ENCODE results near the gene BPI.

GRCh38 chr20:38272398-38272797 lies 31.6 kb upstream of the BPI start:
- TF ChIP-seq, protein P1, sequence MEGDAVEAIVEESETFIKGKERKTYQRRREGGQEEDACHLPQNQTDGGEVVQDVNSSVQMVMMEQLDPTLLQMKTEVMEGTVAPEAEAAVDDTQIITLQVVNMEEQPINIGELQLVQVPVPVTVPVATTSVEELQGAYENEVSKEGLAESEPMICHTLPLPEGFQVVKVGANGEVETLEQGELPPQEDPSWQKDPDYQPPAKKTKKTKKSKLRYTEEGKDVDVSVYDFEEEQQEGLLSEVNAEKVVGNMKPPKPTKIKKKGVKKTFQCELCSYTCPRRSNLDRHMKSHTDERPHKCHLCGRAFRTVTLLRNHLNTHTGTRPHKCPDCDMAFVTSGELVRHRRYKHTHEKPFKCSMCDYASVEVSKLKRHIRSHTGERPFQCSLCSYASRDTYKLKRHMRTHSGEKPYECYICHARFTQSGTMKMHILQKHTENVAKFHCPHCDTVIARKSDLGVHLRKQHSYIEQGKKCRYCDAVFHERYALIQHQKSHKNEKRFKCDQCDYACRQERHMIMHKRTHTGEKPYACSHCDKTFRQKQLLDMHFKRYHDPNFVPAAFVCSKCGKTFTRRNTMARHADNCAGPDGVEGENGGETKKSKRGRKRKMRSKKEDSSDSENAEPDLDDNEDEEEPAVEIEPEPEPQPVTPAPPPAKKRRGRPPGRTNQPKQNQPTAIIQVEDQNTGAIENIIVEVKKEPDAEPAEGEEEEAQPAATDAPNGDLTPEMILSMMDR (optimal IDR thresholded peaks at IDR 0.05 in 1 of 3, IDR thresholded peaks at IDR 0.05 in 1 of 3, conservative IDR thresholded peaks at IDR 0.05 in 1 of 3; ENCODE audit: extremely low read depth in 1 of 3, insufficient read depth in 2 of 3, low read length in 3 of 3), result no peak
- no peak for TF ChIP-seq EZH2 (IDR thresholded peaks at IDR 0.05; ENCODE audit: low read length)

Data from keratinocyte (primary cell).